ENCODE measurements around the gene CDC42BPB. TPM values are rescaled to one million over a fixed set of nuclear protein-coding genes. Genes with fewer than 3 reads are reported as not detected.

Gene CDC42BPB
- total and polyA plus RNA-seq, 2 of the 13 experiments (the other 11 are each of a cell fraction or from before 2014, with no cell fraction given) = 19.7 to 32.3 TPM

- ATAC-seq = no peak
- Histone ChIP-seq H3K4me1 (ENCODE audit: insufficient read depth, low read length) (no peaks in the 10 kb centered on the region), H3K27me3 (ENCODE audit: control insufficient read depth in 1 of 2, insufficient read depth in 2 of 2, low read length in 2 of 2) (no peaks in the 10 kb centered on the region), H4K20me1 (ENCODE audit: insufficient read depth, low read length) (no peaks in the 10 kb centered on the region), H2AFZ (ENCODE audit: low read length) (no peak overlapping the region), H3K79me2 (ENCODE audit: insufficient read depth, low read length) (no peaks in the 10 kb centered on the region), H3K4me3 (replicated peaks in 1 of 3; ENCODE audit: insufficient read depth in 1 of 3, low read depth in 2 of 3, low read length in 3 of 3) (no peak overlapping the region), H3K27ac (ENCODE audit: extremely low read length, insufficient read depth, low read length) (no peak overlapping the region), H3K36me3 (replicated peaks in 1 of 2; ENCODE audit: control insufficient read depth in 1 of 2, insufficient read depth in 2 of 2, low read length in 2 of 2) (peaks cover 17 to 39% of the 10 kb centered on the region in 2 experiments; a peak in 4 of 5 replicates), H3K4me2 (ENCODE audit: low read depth, low read length) (no peak overlapping the region), H3K9ac (ENCODE audit: insufficient read depth, low read depth, low read length) (no peak overlapping the region), H3K9me3 (ENCODE audit: low read length) (no peaks in the 10 kb centered on the region)
- peak; percentile 3 for DNase-seq (ENCODE audit: low spot score)
- 97% methylated on average over 15 of the region's 22 CpGs for WGBS (ENCODE audit: low lambda C conversion rate)
- in situ Hi-C loops (cut with HindIII; ENCODE audit: extremely low pct_ligation_motif_present, low pct_unique_long_range_greater_than_20kb) = no loop called here
- FAIRE-seq = no peak
- intact Hi-C loops (cut with micrococcal nuclease; ENCODE audit: unreplicated experiment) = no loop called here
- no TSS peak for BruUV-seq (replicated peaks)
- TF ChIP-seq HNRNPUL1 (IDR thresholded peaks at IDR 0.05; ENCODE audit: low read depth, low read length) = no peak
- no peak for TF ChIP-seq ZBTB42 (CRISPR knock-in tag; IDR thresholded peaks at IDR 0.05)
- no peak for TF ChIP-seq RXRA (CRISPR knock-in tag; IDR thresholded peaks at IDR 0.05)
- TF ChIP-seq SOX6 (IDR thresholded peaks at IDR 0.05) = no peak
- TF ChIP-seq SOX6 (CRISPR knock-in tag; IDR thresholded peaks at IDR 0.05) = no peak
- ChIA-PET POLR2A (no interaction called here), CTCF (ENCODE audit: low intra/inter-chr PET ratio, low total read pairs) (no interaction called here)
These were observed 54.6 kb downstream of the CDC42BPB start for GRCh38 chr14:103002578-103003350.

DNA sequence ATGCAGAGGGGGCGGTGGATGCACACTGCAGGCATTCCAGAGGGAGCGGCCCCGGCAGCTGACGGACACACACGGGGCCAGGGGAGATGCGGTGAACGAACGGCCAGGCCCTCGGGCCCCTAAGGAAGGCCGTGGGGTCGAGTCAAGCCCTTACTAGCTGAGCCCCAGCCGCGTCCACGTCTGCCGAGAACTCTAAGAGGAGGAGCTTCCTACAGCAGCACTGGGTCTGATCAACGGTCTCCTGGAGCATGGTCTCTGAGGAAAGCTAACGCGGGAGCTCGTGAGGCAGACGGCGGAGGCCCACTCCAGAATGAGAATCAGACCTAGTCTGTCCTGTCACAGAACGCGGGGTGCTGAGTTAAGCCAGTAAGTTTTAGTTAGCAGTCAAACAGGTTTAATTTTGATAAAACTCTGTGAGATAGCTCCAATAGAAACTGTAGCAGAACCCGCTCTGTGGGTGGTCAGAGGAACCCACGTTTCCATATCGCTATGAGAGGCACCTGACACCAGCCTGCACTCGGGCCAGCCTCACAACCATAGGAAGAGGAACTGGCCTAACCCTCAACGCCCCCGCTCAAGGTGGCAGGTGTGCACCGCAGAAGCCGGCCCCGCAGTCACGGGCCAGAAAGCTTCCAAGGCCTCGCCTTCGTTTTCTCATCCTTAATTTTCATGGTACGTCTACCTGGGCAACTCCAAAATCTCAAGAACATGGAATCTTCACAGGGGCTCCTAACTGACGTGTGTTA, 55.5 kb downstream of the CDC42BPB start:
- no peaks in the 10 kb centered on the region for H3K79me2 ChIP-seq (ENCODE audit: insufficient read depth, low read length)
- 97% methylated on average over 37 of the region's 37 CpGs for WGBS (ENCODE audit: low lambda C conversion rate)
- H3K27me3 ChIP-seq (ENCODE audit: control insufficient read depth in 1 of 2, insufficient read depth in 2 of 2, low read length in 2 of 2) = no peaks in the 10 kb centered on the region
- H2AFZ ChIP-seq (ENCODE audit: low read length) = no peak overlapping the region
- no peaks in the 10 kb centered on the region for H4K20me1 ChIP-seq (ENCODE audit: insufficient read depth, low read length)
- no peak overlapping the region for H3K4me3 ChIP-seq (replicated peaks in 1 of 3; ENCODE audit: insufficient read depth in 1 of 3, low read depth in 2 of 3, low read length in 3 of 3)
- ChIA-PET CTCF (ENCODE audit: low intra/inter-chr PET ratio, low total read pairs) (no interaction called here), POLR2A (no interaction called here)
- no peak overlapping the region for H3K9ac ChIP-seq (ENCODE audit: insufficient read depth, low read depth, low read length)
- H3K27ac ChIP-seq (ENCODE audit: extremely low read length, insufficient read depth, low read length) = no peak overlapping the region
- intact Hi-C loops (cut with micrococcal nuclease; ENCODE audit: unreplicated experiment) = no loop called here
- in situ Hi-C loops (cut with HindIII; ENCODE audit: extremely low pct_ligation_motif_present, low pct_unique_long_range_greater_than_20kb) = no loop called here
- no peak for ATAC-seq
- DNase-seq (ENCODE audit: low spot score) = no peak
- TF ChIP-seq MAFG (CRISPR knock-in tag; IDR thresholded peaks at IDR 0.05) = no peak
- TF ChIP-seq AGO2 (optimal IDR thresholded peaks at IDR 0.05; ENCODE audit: low read depth, low read length) = peak; percentile 3
- no peak for FAIRE-seq
- no peak overlapping the region for H3K4me2 ChIP-seq (ENCODE audit: low read depth, low read length)
- H3K9me3 ChIP-seq (ENCODE audit: low read length) = no peaks in the 10 kb centered on the region
- no peaks in the 10 kb centered on the region for H3K4me1 ChIP-seq (ENCODE audit: insufficient read depth, low read length)
- no TSS peak for BruUV-seq (replicated peaks)
- H3K36me3 ChIP-seq (replicated peaks in 1 of 2; ENCODE audit: control insufficient read depth in 1 of 2, insufficient read depth in 2 of 2, low read length in 2 of 2) = peaks cover 22 to 40% of the 10 kb centered on the region in 2 experiments; a peak in 4 of 5 replicates
